IgD-negative memory B cell (primary cell): ENCODE data around the gene C1QTNF9B. TPM values are rescaled to one million over a fixed set of nuclear protein-coding genes. Genes with fewer than 3 reads are reported as not detected.
A peak's percentile ranks its signal among the peaks of the same experiment; 100 is the strongest.
"Not testable (repeated sequence)": the region's sequence is repeated elsewhere in the genome, so short reads cannot be mapped to it uniquely, and the experiment has no call there.

ENCODE experiments used
- H3K27ac Mint-ChIP-seq, 3 donors: one replicate each; pipeline ENCODE4 v1.8.0; 2020 to 2022; ENCODE audit warnings: mild to moderate bottlenecking in 3 of 3, mixed read lengths in 3 of 3, moderate library complexity in 1 of 3
- H3K27me3 Mint-ChIP-seq: one replicate; pipeline ENCODE4 v1.8.0; 2021; ENCODE audit warnings: mixed read lengths
- H3K36me3 Mint-ChIP-seq: one replicate; pipeline ENCODE4 v1.8.0; 2020; ENCODE audit warnings: mild to moderate bottlenecking, mixed read lengths
- H3K4me1 Mint-ChIP-seq, 3 donors: one replicate each; pipeline ENCODE4 v1.8.0; 2020 to 2022; ENCODE audit warnings: mixed read lengths in 3 of 3, mild to moderate bottlenecking in 1 of 3
- H3K4me3 Mint-ChIP-seq, 4 donors: one replicate each; pipeline ENCODE4 v1.8.0; 2020 to 2022; ENCODE audit warnings: mild to moderate bottlenecking in 4 of 4, mixed read lengths in 4 of 4, moderate library complexity in 3 of 4
- H3K9me3 Mint-ChIP-seq, 3 donors: one replicate each; pipeline ENCODE4 v1.8.0; 2020 to 2021; ENCODE audit warnings: mixed read lengths in 3 of 3, mild to moderate bottlenecking in 1 of 3
- polyA plus RNA-seq: library from polyadenylated mRNA; unstranded; fragments of 300-500 nt; fragmentation: Illumina TruSeq; gene quantifications from one replicate; pipeline ENCODE4 v1.2.3, GENCODE V29; 2021

C1QTNF9B gene
- polyA plus RNA-seq, 1 donor from 2014 or later: not detected

DNA sequence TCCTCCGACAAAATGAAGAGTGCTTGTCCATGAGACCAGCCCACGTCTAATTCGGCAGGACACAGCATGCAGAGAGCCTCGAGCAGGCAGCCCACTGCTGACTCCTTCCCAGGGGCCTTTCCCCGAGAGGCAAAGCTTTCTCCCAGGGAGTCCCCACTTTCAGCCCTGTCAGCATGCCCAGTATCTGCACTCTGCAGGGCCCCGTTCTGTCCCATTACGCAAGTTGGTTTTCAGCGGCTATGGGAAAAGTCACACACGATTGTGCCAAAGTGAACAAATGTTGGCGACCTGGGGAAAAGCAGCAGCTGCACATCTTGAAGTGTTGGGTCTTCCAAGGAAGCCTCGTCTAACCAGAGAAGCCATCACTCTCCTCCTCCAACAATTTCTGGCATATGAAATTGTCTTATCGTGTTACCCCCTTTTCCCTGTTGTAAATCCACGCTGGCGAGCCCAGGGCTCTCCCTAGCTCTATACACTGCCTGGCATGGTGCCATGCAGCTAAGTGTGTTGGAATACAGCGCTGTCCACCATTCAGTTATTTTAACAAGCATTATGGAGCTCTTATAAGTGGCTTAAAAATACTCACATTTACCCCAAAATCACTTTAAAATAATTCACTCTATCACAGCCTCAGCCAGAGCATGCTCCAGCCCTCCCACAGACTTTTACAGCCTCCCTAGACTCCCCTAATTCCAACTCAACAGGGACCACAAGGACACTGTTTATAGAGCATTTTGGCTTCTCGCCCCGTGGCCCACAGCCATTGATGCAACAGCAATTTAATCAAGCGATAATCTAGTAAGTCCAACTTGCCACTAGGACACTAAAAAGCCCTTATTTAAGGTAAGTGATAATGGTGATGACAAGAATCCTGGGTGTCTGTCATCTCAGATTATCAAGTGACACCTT, 16.6 kb downstream of the C1QTNF9B start:
- H3K36me3 Mint-ChIP-seq, H3K27ac Mint-ChIP-seq, H3K9me3 Mint-ChIP-seq, H3K27me3 Mint-ChIP-seq, H3K4me1 Mint-ChIP-seq, H3K4me3 Mint-ChIP-seq: not testable (repeated sequence)

DNA sequence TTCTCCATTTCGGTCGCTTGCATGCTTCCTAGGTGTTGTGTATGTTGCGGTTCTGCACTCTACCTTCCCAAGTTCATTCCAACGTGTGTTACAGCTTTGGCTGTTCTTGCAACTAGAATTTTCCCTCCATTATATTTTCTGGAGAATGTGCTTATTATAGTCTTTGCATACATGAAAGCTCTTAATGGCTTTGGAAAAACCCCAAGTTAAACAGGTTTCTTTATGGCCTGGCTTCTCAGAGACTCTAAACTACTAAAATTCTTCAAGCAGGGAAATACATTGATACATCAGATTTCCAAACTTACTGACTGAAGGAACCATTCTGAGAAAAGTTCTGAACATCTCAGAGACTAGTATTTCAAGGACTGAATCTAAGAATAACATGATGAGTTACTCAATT, 20.0 kb downstream of the C1QTNF9B start:
- Mint-ChIP-seq H3K9me3 (no peaks in the 10 kb centered on the region), H3K36me3 (peaks cover 6% of the 10 kb centered on the region), H3K4me3 (no peak overlapping the region), H3K27ac (no peak overlapping the region), H3K4me1 (no peaks in the 10 kb centered on the region), H3K27me3 (no peaks in the 10 kb centered on the region)

DNA sequence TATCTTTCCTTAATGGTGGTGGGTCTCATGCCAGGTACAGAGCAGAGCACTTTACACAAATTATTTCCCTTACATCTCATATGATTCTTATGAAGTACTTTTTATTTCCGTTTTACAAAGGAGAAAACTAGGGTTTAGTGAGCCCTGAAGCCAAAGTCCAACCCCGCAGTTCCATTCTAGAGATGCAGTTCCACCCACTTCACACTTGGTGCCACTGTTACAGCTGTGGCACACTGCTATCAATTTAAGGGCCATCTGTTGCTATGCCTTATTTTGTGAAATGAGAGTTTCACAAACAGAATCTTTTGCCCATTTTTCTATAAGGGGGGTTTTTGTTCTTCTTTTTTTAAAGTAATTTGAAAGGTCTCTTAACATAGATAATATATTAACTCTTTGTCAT, 21.0 kb downstream of the C1QTNF9B start:
- H3K36me3 Mint-ChIP-seq: peaks cover 4% of the 10 kb centered on the region
- no peaks in the 10 kb centered on the region for H3K27me3 Mint-ChIP-seq
- no peak overlapping the region for H3K27ac Mint-ChIP-seq
- H3K4me1 Mint-ChIP-seq: peaks cover 0 to 4% (median 1%) of the 10 kb centered on the region in 3 donors
- H3K4me3 Mint-ChIP-seq: no peak overlapping the region
- H3K9me3 Mint-ChIP-seq: no peaks in the 10 kb centered on the region

DNA sequence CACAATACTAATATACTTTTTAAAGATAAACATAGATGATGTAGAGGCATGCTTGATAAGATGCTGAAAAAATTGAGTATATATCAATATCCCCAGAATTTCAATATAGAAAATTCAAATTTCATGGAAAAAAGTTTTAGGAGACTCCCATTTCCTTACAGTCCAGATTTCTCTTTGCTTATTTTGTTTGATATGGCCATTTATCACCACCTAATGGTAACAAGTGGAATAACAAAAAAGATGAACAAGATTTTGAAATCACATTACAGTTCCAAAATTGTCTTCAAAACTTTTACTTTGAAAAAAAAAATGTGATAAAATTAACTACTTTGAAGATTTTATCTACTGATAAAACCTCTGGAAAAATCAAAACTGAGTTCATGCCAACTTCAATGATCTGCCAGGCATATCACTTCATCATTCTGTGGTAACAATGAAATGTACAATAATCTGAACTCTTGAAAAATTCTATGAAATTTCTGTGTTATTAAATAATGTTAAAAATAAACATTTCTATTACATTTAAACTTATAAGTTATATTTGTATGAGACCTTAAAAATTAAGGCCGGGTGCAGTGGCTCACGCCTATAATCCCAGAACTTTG, 25.6 kb downstream of the C1QTNF9B start:
- no peak overlapping the region for H3K4me3 Mint-ChIP-seq
- no peaks in the 10 kb centered on the region for H3K9me3 Mint-ChIP-seq
- peaks cover 2% of the 10 kb centered on the region for H3K36me3 Mint-ChIP-seq
- peaks cover 2 to 8% (median 6%) of the 10 kb centered on the region in 3 donors for H3K4me1 Mint-ChIP-seq
- peak overlapping the region in 1 of 3 donors; percentile 32 for H3K27ac Mint-ChIP-seq
- no peaks in the 10 kb centered on the region for H3K27me3 Mint-ChIP-seq

DNA sequence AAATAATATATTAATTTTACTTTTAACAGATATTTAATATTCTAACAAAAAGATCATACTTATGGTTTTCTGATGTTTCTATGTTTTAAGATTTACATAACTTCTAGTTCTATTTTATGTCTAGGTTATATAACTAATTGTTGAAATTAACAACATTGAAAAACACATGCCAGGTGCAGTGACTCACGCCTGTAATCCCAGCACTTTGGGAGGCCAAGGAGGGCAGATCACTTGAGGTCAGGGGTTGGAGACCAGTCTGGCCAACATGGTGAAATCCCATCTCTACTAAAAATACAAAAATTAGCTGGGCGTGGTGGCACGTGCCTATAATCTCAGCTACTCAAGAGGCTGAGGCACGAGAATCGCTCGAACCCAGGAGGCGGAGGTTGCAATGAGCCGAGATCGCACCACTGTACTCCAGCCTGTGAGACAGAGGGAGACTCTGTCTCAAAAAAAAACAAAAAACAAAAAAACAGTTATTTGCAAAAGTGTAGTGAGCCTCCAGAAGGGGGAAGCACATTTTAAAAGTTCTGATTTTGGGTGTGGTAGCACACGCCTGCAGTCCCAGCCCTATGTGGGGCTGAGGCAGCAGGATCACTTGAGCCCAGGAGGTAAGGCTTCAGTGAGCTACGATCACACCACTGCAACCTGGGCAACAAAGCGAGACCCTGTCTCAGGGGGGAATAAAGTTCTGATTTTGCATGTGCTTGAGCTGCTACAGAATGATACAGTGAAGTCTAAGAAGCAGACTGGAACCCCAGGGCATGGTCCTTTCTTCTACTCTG, 26.8 kb downstream of the C1QTNF9B start:
- H3K9me3 Mint-ChIP-seq: no peaks in the 10 kb centered on the region
- H3K36me3 Mint-ChIP-seq: no peaks in the 10 kb centered on the region
- H3K27ac Mint-ChIP-seq: no peak overlapping the region
- H3K4me3 Mint-ChIP-seq: no peak overlapping the region
- no peaks in the 10 kb centered on the region for H3K27me3 Mint-ChIP-seq
- peaks cover 2 to 8% (median 8%) of the 10 kb centered on the region in 3 donors for H3K4me1 Mint-ChIP-seq

DNA sequence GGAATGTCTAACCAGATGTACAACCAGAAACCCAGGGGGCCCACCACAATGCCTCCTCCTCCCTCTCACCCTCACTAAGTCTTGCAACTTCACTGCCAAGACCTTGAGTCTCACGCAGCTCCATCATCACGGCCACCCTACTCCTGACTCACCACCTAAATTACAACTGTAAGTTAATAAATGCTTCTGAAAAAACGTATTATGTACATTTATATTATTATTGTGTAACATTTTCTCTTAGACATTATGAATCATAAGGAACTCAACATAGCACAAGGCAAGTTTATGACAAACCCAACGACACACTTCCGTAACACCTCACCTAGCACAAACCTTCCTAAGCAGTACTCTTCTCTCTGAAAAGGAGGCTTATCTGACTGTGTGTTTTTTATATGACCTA, 28.8 kb downstream of the C1QTNF9B start:
- no peaks in the 10 kb centered on the region for H3K9me3 Mint-ChIP-seq
- no peaks in the 10 kb centered on the region for H3K27me3 Mint-ChIP-seq
- peaks cover 2 to 8% (median 8%) of the 10 kb centered on the region in 3 donors for H3K4me1 Mint-ChIP-seq
- no peak overlapping the region for H3K4me3 Mint-ChIP-seq
- H3K36me3 Mint-ChIP-seq: no peaks in the 10 kb centered on the region
- H3K27ac Mint-ChIP-seq: no peak overlapping the region

DNA sequence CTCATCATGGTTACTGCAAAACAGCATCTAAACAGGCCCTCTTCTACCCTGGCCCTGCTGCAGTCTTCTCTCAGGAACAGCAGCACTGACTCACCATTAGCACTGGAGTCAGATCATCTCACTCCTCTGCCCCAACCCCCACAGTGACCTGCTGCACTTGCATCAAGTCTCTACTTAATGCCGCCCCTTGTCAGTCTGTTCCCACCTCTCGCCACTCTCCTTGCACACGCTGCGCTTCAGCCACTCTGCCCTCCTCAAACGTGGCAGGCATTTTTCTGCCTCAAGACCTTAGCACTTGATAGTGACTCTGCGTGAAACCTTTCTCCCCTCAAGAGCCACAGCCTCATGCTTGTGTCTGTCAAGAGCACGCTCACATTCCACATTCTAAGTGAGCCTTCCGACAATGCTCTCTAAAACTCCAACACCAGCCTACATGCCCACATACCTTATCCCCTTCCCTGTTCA, 30.2 kb downstream of the C1QTNF9B start:
- Mint-ChIP-seq H3K27me3 (no peaks in the 10 kb centered on the region), H3K27ac (no peak overlapping the region), H3K4me3 (no peak overlapping the region), H3K4me1 (peaks cover 2 to 8% (median 8%) of the 10 kb centered on the region in 3 donors), H3K36me3 (no peaks in the 10 kb centered on the region), H3K9me3 (no peaks in the 10 kb centered on the region)

DNA sequence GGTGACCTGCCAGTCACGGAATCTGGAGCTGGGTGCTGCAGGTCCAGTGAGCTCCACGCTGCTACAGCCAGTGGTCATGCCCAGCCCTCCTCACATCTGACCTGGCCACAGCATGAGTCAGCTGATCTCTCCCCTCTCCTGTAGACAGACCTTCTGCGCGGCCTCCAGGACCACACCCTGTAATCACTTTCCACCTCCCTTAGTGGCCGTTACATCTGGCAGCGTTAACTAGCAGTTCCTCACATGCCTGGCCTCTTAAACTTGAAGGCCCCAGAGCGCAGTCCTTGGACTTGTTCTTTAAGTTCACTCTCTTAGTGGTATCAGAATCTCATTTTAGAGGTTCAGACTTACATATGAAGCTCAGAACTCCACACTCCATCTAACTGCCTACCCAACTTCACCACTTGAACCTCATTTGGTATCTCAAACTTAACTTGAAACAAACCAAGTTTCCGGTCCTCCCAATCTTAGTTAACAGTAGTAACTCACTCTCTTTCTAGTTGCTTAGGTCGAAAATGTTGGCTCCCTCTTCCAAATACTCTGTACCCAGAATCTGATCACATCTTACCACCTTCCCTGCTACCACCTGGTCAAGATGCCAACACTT, 30.8 kb downstream of the C1QTNF9B start:
- Mint-ChIP-seq H3K27me3 (no peaks in the 10 kb centered on the region), H3K27ac (no peak overlapping the region), H3K4me3 (no peak overlapping the region), H3K9me3 (no peaks in the 10 kb centered on the region), H3K4me1 (peaks cover 2 to 7% (median 7%) of the 10 kb centered on the region in 3 donors), H3K36me3 (no peaks in the 10 kb centered on the region)

DNA sequence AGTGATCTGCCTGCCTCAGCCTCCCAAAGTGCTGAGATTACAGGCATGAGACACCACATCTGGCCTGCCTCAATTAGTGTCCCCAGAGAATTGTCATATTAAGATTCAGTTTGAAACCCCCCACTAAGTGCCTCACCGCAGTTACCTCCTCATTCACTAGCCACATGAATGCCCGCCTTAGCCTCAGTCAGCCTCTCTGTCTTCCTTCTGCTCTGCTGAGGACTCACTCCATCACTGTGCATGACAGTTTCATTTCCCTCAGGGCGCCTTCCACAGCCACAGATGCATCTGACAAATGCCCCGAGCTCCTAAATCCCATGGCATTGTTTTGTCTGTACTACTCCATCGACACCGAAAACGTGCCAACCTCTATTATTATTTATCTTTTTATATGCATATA, 31.4 kb downstream of the C1QTNF9B start:
- H3K4me3 Mint-ChIP-seq: peak overlapping the region in 1 of 4 donors; percentile 4
- peaks cover under 1 to 4% (median 2%) of the 10 kb centered on the region in 3 donors for H3K4me1 Mint-ChIP-seq
- no peak overlapping the region for H3K27ac Mint-ChIP-seq
- no peaks in the 10 kb centered on the region for H3K27me3 Mint-ChIP-seq
- H3K9me3 Mint-ChIP-seq: no peaks in the 10 kb centered on the region
- H3K36me3 Mint-ChIP-seq: no peaks in the 10 kb centered on the region

DNA sequence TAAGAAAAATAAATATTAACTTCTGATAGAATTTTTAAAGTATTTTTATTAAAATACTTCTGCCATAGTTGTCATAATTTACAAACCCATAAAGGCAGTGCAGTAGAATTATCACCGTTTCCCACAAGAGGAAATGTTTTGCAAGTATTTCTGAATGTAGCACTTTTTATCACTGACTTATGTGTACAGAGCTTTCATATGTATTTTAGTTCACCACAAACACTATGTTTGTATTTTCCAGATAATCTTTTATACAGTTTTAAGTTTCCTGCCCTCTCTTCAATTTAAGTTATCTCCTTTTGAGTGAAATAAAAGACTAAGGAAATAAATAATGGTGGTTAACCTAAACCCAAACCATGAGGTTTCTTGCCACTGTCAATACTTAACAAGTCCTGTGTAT, 32.3 kb downstream of the C1QTNF9B start:
- Mint-ChIP-seq H3K27ac (no peak overlapping the region), H3K27me3 (no peaks in the 10 kb centered on the region), H3K9me3 (no peaks in the 10 kb centered on the region), H3K4me1 (peaks cover 0 to 2% (median 0%) of the 10 kb centered on the region in 3 donors), H3K36me3 (no peaks in the 10 kb centered on the region), H3K4me3 (no peak overlapping the region)

DNA sequence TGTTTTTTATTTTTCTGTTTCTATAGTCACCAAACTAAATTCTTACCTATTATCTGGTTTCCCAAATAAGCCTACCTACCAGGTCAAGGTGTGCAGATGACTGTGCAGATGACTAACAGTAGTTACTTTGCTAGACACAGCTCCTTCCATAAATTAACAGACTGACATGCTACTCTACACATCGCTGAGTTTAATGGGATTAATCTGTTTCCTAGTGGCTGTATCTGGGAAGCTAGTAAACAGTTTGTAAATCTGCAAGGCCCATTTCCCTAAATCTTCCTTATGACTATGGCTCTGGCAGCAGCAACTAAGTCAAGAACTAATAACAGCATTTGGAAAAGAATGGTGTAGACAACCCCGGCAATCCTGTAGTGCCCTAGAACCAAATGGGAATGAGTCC, 36.0 kb downstream of the C1QTNF9B start:
- H3K4me1 Mint-ChIP-seq: peaks cover 0 to 2% (median 1%) of the 10 kb centered on the region in 3 donors
- H3K9me3 Mint-ChIP-seq: no peaks in the 10 kb centered on the region
- H3K27me3 Mint-ChIP-seq: no peaks in the 10 kb centered on the region
- H3K4me3 Mint-ChIP-seq: no peak overlapping the region
- no peak overlapping the region for H3K27ac Mint-ChIP-seq
- H3K36me3 Mint-ChIP-seq: peaks cover 6% of the 10 kb centered on the region

DNA sequence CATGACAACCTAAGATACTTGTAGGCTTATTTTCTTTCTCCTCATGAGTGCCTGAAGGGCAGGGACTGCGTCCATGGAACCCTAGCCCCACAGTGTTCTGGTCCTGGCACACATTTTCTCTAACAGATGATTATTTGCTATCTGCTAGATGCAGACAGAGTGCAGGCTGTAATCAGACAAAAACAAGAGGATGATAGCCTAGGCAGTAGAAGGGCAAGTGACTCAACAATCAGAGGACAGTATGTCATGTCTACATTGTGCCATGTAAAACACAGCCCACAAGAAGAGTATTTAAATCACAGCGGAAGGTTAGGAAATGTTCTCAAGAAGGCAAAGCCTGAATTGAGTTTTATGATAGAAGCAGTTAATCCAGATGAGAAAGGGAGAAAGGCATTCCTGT, 37.4 kb downstream of the C1QTNF9B start:
- no peaks in the 10 kb centered on the region for H3K9me3 Mint-ChIP-seq
- H3K4me1 Mint-ChIP-seq: peaks cover 0 to 5% (median 4%) of the 10 kb centered on the region in 3 donors
- peaks cover 8% of the 10 kb centered on the region for H3K36me3 Mint-ChIP-seq
- H3K4me3 Mint-ChIP-seq: no peak overlapping the region
- H3K27me3 Mint-ChIP-seq: no peaks in the 10 kb centered on the region
- no peak overlapping the region for H3K27ac Mint-ChIP-seq

DNA sequence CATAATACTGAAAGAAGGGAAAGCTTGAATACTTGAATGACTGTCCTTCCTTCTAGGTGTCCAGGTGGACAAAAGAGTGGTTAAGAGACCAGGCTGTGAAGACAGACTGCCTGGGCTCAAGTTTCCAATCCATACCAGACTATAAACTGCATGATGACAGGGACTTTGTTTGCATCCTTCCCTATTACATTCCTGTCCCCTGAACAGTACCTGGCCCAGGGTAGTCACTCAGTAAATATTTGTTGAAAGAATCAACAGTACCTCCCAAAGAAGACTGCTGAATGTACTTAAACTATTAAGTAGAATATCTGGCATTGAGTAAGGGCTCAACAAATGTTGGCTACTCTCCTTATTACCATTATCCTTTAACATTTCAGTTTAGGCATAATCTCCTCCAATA, 37.8 kb downstream of the C1QTNF9B start:
- peaks cover 0 to 5% (median 4%) of the 10 kb centered on the region in 3 donors for H3K4me1 Mint-ChIP-seq
- peaks cover 8% of the 10 kb centered on the region for H3K36me3 Mint-ChIP-seq
- no peaks in the 10 kb centered on the region for H3K27me3 Mint-ChIP-seq
- no peak overlapping the region for H3K4me3 Mint-ChIP-seq
- H3K27ac Mint-ChIP-seq: no peak overlapping the region
- no peaks in the 10 kb centered on the region for H3K9me3 Mint-ChIP-seq

DNA sequence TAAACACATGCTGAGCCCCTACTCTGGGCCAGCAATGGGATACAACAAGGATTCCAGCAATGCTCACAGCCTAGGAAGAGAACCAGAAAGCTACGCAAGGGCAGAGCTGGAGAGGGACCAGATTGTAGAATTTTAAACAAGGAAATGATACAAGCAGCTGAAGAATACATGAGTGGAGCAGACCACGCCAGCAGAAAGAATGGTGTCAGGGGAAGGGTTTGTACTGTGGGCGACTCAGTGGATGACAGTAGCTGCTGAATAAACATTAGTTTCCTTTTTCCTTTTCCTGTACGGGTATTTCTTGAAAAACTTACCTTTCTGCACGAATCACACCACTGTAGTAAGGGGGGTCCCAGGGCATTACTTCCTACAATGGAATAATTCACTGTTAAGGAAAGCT, 38.8 kb downstream of the C1QTNF9B start:
- Mint-ChIP-seq H3K27ac (no peak overlapping the region), H3K4me1 (peaks cover 0 to 5% (median 4%) of the 10 kb centered on the region in 3 donors), H3K36me3 (peaks cover 11% of the 10 kb centered on the region), H3K27me3 (no peaks in the 10 kb centered on the region), H3K9me3 (peaks cover 0 to 2% (median 0%) of the 10 kb centered on the region in 3 donors), H3K4me3 (no peak overlapping the region)
